GM21528 (cell line): ENCODE results near the gene NR1I3.

ENCODE experiments used
- ATAC-seq: cut with Tn5 transposase; IDR thresholded peaks from one replicate; pipeline ENCODE4 v1.9.1; 2021; ENCODE audit warnings: mild to moderate bottlenecking, moderate library complexity; ENCODE audit not compliant: unreplicated experiment, low FRiP score

NR1I3 gene

GRCh38 chr1:161220002-161220401 is 18.0 kb downstream of the NR1I3 start:
- ATAC-seq: no peak

- no peak for ATAC-seq
Observed at GRCh38 chr1:161219078-161219892, 18.7 kb downstream of the NR1I3 start.

DNA sequence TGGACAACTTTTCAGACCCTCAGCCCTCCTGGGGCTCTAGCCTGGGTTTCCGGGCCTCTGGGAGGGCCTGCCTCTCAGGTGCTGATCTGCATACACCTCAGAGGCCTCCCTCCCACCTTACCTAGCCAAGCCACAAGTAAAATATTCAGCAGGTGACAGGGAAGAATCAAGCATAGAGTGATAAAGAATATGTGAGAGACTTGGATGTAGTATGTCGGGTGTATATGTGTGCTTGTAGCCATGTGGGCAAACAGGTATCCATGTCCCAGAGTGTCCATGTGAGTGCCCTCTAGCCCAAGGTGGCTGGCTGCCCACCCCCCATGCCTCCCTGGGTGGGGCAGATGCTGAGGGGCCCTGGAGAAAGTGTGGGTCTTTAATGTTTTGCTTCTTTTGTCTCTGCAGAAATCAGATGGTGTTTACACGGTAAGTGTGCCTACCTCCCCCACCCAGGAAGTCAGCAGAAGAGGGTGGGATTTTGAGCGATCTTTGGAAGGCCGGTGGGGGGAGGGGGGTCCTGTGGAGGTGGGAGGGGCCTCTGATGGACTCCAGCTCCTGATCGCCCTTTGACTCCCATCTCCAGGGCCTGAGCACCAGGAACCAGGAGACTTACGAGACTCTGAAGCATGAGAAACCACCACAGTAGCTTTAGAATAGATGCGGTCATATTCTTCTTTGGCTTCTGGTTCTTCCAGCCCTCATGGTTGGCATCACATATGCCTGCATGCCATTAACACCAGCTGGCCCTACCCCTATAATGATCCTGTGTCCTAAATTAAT is 19.5 kb downstream of the NR1I3 start:
- ATAC-seq: no peak

GRCh38 chr1:161217831-161218230 is 20.2 kb downstream of the NR1I3 start:
- ATAC-seq: no peak

DNA sequence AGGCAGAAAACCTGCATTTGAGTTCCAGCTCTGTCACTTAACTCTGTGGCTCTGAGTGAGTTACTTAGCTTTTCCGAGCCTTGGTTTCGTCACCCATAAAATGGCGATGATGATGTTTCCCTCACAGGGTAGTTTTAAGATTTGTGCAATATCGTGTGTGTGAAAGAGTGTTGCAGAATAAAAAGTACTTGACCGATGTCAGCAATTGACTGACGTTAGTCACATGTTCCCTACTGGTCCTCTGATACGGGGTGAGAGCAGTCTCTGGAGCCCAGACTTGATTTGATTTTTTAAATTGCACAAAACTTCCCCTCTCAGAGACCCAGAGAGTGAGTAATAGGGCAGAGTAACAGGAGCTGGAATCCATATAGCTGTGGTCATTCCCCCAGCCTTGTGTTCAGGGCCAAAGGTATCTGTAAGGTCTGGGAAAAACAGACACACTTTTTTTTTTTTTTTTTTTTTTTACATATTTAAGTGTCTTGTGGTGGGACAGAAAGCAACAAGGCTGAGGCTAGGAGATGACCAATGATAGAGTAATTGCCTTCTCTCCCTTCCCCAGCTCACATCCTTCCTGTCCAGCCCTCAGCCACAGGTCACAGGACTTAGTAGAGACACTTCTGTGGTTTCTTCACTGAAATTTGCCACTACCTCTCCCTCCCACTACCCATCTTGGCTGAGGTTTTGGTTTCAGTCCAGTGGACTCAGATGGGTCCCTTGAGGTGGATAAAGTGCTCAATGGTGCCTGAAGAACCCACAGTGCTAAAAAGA is 20.9 kb downstream of the NR1I3 start:
- peak; percentile 84 for ATAC-seq

- no peak for ATAC-seq
Observed at GRCh38 chr1:161215076-161215475, 22.9 kb downstream of the NR1I3 start, which contains the start of gene FCER1G. FCER1G (plus strand) TSS chr1:161215295; CDS start chr1:161215322, 27 bp downstream.

DNA sequence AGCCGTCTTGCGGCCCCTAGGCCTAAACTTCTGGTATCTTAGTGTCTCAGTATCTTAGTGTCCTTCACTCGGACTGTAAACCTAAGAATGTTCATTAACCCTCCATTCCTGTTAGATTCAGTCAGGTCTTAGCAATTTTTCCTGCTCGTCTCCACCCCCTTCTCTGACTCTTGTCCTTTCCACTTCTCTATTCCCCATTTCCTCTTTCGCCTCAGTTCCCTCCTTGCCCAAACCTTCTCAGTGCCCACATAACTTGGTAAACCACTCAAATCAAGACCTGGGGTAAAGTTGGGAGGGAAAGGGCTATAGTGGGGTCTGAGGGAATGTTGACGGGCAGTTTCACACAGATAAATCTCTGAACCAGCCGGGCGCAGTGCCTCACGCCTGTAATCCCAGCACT is 23.6 kb downstream of the NR1I3 start:
- no peak for ATAC-seq

DNA sequence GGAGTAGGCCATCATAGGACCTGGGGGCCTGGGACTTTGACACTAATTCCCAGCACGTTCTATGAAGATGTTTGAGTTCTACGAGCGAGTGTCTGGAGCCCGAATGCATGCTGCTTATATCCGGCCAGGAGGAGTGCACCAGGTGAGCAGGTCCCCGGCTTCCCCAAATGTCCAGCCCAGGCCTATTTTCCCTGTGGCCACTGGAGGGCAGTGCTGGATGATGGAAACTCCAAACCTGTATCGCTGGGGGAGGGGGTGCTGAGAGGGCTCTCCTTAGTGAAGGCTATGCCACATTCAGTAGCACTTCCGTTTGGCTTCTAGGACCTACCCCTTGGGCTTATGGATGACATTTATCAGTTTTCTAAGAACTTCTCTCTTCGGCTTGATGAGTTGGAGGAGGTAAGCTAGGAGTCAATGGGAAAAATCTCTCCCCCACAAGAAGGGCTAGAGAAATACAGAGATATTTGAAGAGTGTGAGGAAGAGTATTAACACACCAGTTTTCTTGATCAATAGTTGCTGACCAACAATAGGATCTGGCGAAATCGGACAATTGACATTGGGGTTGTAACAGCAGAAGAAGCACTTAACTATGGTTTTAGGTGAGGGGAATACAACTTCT is 28.1 kb downstream of the NR1I3 start:
- no peak for ATAC-seq

DNA sequence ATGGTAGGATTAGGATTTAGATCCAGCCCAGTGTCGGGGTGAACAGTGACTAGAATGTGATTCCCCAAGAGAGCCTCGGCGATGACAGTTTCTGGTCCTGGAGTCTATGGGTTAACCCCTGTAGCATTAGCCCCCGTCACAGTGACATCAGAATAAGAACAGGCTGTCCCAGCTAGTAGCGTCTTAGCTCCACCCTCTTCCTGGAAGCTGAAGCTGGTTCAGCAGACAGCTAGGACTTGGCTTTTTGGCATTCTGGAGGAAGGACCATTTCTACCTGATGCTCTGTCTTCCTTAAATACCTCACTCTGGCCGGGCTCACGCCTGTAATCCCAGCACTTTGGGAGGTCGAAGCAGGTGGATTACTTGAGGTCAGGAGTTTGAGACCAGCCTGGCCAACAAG is 30.8 kb downstream of the NR1I3 start:
- no peak for ATAC-seq

DNA sequence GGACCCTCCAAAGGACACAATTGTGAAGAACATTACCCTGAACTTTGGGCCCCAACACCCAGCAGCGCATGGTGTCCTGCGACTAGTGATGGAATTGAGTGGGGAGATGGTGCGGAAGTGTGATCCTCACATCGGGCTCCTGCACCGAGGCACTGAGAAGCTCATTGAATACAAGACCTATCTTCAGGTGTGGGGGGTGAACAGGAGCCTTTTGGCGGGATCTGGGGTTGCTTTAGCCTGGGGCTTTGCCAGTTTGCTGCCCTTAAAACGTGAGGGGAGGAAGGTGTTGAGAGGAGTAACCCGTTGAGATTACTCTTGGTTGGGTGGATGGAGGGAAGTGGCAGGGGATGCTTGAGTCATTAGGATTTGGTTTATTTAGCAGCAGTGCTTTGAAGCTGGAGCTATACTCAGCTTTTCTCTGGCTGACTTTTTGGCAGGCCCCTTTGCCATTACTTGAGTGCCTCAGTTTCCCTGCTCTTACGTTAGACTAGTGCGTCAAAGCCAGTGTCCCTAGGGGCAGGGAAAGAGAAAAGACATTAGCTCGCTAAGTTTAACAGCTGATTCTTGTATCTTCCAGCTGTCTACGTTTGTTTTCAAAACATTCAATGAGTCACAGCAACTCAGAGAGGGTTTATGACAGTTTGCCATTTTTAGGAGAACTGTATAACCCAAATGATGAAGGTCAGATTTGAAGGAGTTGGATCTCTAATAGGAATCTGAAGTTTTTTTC is 31.4 kb downstream of the NR1I3 start:
- ATAC-seq: no peak

GRCh38 chr1:161201836-161202712 is 35.9 kb downstream of the NR1I3 start, which contains the start of gene NDUFS2:
NDUFS2 (plus strand) TSS chr1:161202367; CDS start chr1:161202386, 19 bp downstream.
- peak; percentile 93 for ATAC-seq

- ATAC-seq: no peak
Observed at GRCh38 chr1:161200992-161201835, 36.8 kb downstream of the NR1I3 start.

GRCh38 chr1:161200421-161200991 is 37.5 kb downstream of the NR1I3 start:
- ATAC-seq: no peak

GRCh38 chr1:161199506-161200139 is 38.4 kb downstream of the NR1I3 start:
- no peak for ATAC-seq

DNA sequence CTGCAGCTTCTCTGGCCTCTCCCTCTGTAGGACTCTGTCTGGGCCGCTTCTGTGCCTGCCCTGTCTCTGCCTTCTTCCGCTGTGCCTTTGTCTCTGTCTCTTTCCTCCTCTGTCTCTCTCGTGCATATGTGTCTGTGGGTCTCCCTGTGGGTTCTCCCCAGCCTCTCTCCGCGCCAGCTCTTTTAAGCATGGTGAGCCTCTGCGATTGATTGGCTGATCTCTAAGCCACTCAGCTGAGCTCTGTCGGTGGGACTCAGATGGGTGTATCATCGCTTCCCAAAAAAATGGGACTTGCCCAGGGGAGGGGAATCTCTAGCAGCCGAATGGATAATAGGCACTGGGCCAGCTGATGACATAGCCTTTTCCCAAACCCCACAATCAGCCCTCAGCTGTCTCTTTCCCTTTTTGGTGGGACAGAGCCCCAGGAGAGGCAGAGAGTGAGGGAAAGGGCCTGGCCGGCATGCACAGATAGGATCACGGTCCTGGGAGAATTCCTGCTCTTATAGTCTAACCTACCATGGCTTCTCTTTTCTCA is 39.0 kb downstream of the NR1I3 start, which contains the start of gene ADAMTS4:
Gene ADAMTS4 (minus strand): TSS at position 158 of the 535 bp plus-strand sequence. CDS start 427 bp downstream, outside the sequence.
- no peak for ATAC-seq

DNA sequence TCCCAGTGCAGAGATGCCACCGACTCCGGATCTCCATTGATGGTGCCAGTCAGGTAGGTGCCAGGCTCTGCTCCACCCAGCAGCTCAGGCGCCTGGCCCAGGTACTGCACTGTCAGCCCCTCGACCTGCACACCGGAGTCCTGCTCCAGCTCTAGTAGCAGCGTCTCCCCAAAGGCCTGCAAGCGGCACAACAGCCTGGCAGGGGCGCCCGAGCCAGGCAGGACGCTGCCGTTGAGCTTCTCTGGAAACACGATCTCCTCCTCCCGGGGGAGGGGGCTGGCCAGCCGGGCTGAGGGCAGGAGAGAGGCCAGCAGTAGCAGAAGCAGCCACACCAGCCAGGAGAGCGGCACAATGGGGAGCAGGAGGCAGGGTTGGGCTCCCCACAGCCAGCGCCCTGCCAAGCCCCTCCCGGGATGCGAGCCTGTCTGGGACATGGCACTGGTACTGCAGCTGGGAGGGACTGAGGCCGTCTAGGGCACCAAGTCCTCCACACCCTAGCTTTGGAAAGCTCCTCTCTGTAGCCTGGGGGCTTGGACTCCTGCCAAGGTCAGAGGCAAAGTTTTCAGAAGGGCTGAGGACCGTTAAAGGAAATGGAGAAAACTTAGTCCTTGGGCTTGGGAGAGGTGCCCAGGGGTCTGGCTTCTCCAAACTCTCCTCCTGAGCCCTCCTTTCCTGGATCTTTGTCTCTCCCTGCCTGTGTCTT is 39.7 kb downstream of the NR1I3 start:
- ATAC-seq: no peak
